Activated B cell treated with CpG ODN at 0.5 μM for 24 hours (primary cell): Measurements from ENCODE around the gene BSG. TPM values are rescaled to one million over a fixed set of nuclear protein-coding genes. Genes with fewer than 3 reads are reported as not detected.
A peak's percentile ranks its signal among the peaks of the same experiment; 100 is the strongest.

ENCODE experiments used
- ATAC-seq: fragments of 200-7000 bp; cut with Tn5 transposase; one replicate; pipeline ENCODE4 v1.10.0; 2021; ENCODE audit warnings: low read depth, mild to moderate bottlenecking, moderate library complexity
- CTCF ChIA-PET: fragments of 350-600 bp; sonication (Branson Sonifier 250); formaldehyde crosslinking; loops from one replicate; lab custom pipeline; 2021; ENCODE audit warnings: antibody characterized with exemption; lab: Charles Lee
- POLR2A ChIA-PET: fragments of 350-600 bp; sonication (Branson Sonifier 250); formaldehyde crosslinking; loops from one replicate; lab custom pipeline; 2021; ENCODE audit warnings: antibody characterized with exemption; lab: Charles Lee
- DNase-seq: peaks from one replicate; pipeline ENCODE4 v3.0.0; 2022
- H3K27ac Mint-ChIP-seq: one replicate; pipeline ENCODE4 v1.8.0; 2020; ENCODE audit warnings: mixed read lengths
- H3K27me3 Mint-ChIP-seq: one replicate; pipeline ENCODE4 v1.8.0; 2021; ENCODE audit warnings: mixed read lengths
- H3K36me3 Mint-ChIP-seq: one replicate; pipeline ENCODE4 v1.8.0; 2021; ENCODE audit warnings: low read depth, mixed read lengths
- H3K4me1 Mint-ChIP-seq: one replicate; pipeline ENCODE4 v1.8.0; 2021; ENCODE audit warnings: mixed read lengths
- H3K4me3 Mint-ChIP-seq: one replicate; pipeline ENCODE4 v1.8.0; 2020; ENCODE audit warnings: mild to moderate bottlenecking, mixed read lengths
- H3K9me3 Mint-ChIP-seq: one replicate; pipeline ENCODE4 v1.8.0; 2020; ENCODE audit warnings: mixed read lengths
- CTCF ChIP-seq: fragments of 200-600 bp; IDR thresholded peaks from one replicate; pipeline ENCODE4 v1.8.0; 2022; ENCODE audit warnings: antibody characterized with exemption, mild to moderate bottlenecking
- intact Hi-C: fragments of 100-400 bp; cut with micrococcal nuclease; formaldehyde crosslinking; loops from one replicate; pipeline ENCODE4 v1.15.1; 2024
- total RNA-seq: library from RNA; stranded (reverse); gene quantifications from 2 replicates; pipeline ENCODE4 v1.2.3, GENCODE V29; 2022

The BSG gene
- 150 and 152 TPM in 2 replicates for total RNA-seq

- Mint-ChIP-seq H3K27me3 (no peaks in the 10 kb centered on the region), H3K9me3 (no peaks in the 10 kb centered on the region), H3K4me3 (peak within 1 kb of the TSS; percentile 97), H3K27ac (peak within 1 kb of the TSS; percentile 99), H3K4me1 (peaks cover 36% of the 10 kb centered on the region), H3K36me3 (peaks cover 6% of the 10 kb centered on the region)
- no peak for TF ChIP-seq CTCF
- ATAC-seq (peak; percentile 82), DNase-seq (peak; percentile 98)
- intact Hi-C loops, result loop anchor here (1.0 to 2.0 kb wide), 6 partner anchors 61 to 835 kb away; partner anchors contain the start of genes DAZAP1, POLRMT, PTBP1 and RNF126
- CTCF ChIA-PET, result interaction anchor here (1.3 kb wide), 1 partner anchor 66 kb away, joined by 3 read pairs; no protein-coding TSS in a partner anchor
- POLR2A ChIA-PET, result interaction anchor here (0.9 to 2.0 kb wide), 6 partner anchors 13 to 91 kb away, joined by 3 to 5 read pairs (median 3); partner anchors contain the start of genes CDC34 and RNF126
These were observed at the start of gene BSG for GRCh38 chr19:572140-572742. Gene BSG (plus strand): TSS chr19:572596. CDS start chr19:572635, 39 bp downstream.

- intact Hi-C loops, result no loop called here
- DNase-seq (no peak), ATAC-seq (no peak)
- Mint-ChIP-seq H3K27me3 (peaks cover 7% of the 10 kb centered on the region), H3K27ac (no peak overlapping the region), H3K9me3 (no peaks in the 10 kb centered on the region), H3K4me3 (no peak overlapping the region), H3K36me3 (no peaks in the 10 kb centered on the region), H3K4me1 (no peaks in the 10 kb centered on the region)
- TF ChIP-seq CTCF, result no peak
- ChIA-PET CTCF (interaction anchor here (1.1 kb wide), 1 partner anchor 12 kb away, joined by 4 read pairs; no protein-coding TSS in a partner anchor), POLR2A (interaction anchor here (1.1 kb wide), 1 partner anchor 12 kb away, joined by 3 read pairs; no protein-coding TSS in a partner anchor)
These were observed 49.7 kb upstream of the BSG start for GRCh38 chr19:522726-523125.

GRCh38 chr19:524062-524674, 48.2 kb upstream of the BSG start:
- Mint-ChIP-seq H3K36me3 (no peaks in the 10 kb centered on the region), H3K4me1 (no peaks in the 10 kb centered on the region), H3K9me3 (no peaks in the 10 kb centered on the region), H3K27me3 (peaks cover 7% of the 10 kb centered on the region), H3K4me3 (no peak overlapping the region), H3K27ac (no peak overlapping the region)
- POLR2A ChIA-PET, result no interaction called here
- peak; percentile 18 for ATAC-seq
- no peak for TF ChIP-seq CTCF
- CTCF ChIA-PET, result no interaction called here
- DNase-seq, result no peak
- intact Hi-C loops, result no loop called here

GRCh38 chr19:525029-525428, 47.4 kb upstream of the BSG start:
- DNase-seq (no peak), ATAC-seq (no peak)
- no peak for TF ChIP-seq CTCF
- H3K9me3 Mint-ChIP-seq, result no peaks in the 10 kb centered on the region
- ChIA-PET CTCF (no interaction called here), POLR2A (no interaction called here)
- H3K4me1 Mint-ChIP-seq, result no peaks in the 10 kb centered on the region
- H3K27ac Mint-ChIP-seq, result no peak overlapping the region
- intact Hi-C loops, result no loop called here
- H3K36me3 Mint-ChIP-seq, result no peaks in the 10 kb centered on the region
- H3K27me3 Mint-ChIP-seq, result peaks cover 7% of the 10 kb centered on the region
- no peak overlapping the region for H3K4me3 Mint-ChIP-seq

- no peak for DNase-seq
- Mint-ChIP-seq H3K4me3 (no peak overlapping the region), H3K27ac (no peak overlapping the region), H3K4me1 (peaks cover 2% of the 10 kb centered on the region), H3K27me3 (peaks cover 6% of the 10 kb centered on the region), H3K9me3 (no peaks in the 10 kb centered on the region), H3K36me3 (no peaks in the 10 kb centered on the region)
- ChIA-PET POLR2A (no interaction called here), CTCF (interaction anchor here (1.0 kb wide), 1 partner anchor 14 kb away, joined by 3 read pairs; no protein-coding TSS in a partner anchor)
- ATAC-seq, result no peak
- no peak for TF ChIP-seq CTCF
- intact Hi-C loops, result no loop called here
These were observed 46.5 kb upstream of the BSG start for GRCh38 chr19:525857-526419.
